SK-N-SH treated with all-trans-retinoic acid at 6 μM for 48 hours (cell line): ENCODE measurements around the gene CSNK1G3.
"Not testable (repeated sequence)": the region's sequence is repeated elsewhere in the genome, so short reads cannot be mapped to it uniquely, and the experiment has no call there.

Experiments
- ATAC-seq: fragments of 200-7000 bp; cut with Tn5 transposase; 3 replicates; pipeline ENCODE4 v1.9.1; 2020; ENCODE audit warnings: mild to moderate bottlenecking, moderate library complexity
- CREB5 ChIP-seq: fragments of 250-450 bp; sonication (Bioruptor Pico); IDR thresholded peaks from 2 replicates; pipeline ENCODE4 v1.5.1; 2020; ENCODE audit warnings: low read depth, mild to moderate bottlenecking, moderate library complexity
- CSDC2 ChIP-seq: fragments of 250-450 bp; sonication (Bioruptor Pico); IDR thresholded peaks from 2 replicates; pipeline ENCODE4 v1.5.0; 2020; ENCODE audit warnings: mild to moderate bottlenecking, moderate library complexity
- CSRNP3 ChIP-seq: fragments of 250-450 bp; sonication (Bioruptor Pico); IDR thresholded peaks from 2 replicates; pipeline ENCODE4 v1.5.1; 2021; ENCODE audit warnings: mild to moderate bottlenecking, moderate library complexity
- ESRRG ChIP-seq: fragments of 250-450 bp; sonication (Bioruptor Pico); IDR thresholded peaks from 2 replicates; pipeline ENCODE4 v1.6.1; 2021; ENCODE audit warnings: mild to moderate bottlenecking
- GLIS3 ChIP-seq: fragments of 250-450 bp; sonication (Bioruptor Pico); IDR thresholded peaks from 2 replicates; pipeline ENCODE4 v1.5.0; 2020; ENCODE audit warnings: mild to moderate bottlenecking, moderate library complexity
- ISL1 ChIP-seq: fragments of 250-450 bp; sonication (Bioruptor Pico); IDR thresholded peaks from 2 replicates; pipeline ENCODE4 v2.1.2; 2022; ENCODE audit warnings: mild to moderate bottlenecking, moderate library complexity
- OSR1 ChIP-seq: fragments of 250-450 bp; sonication (Bioruptor Pico); IDR thresholded peaks from 2 replicates; pipeline ENCODE4 v1.8.0; 2022; ENCODE audit warnings: moderate library complexity, mild to moderate bottlenecking, inconsistent platforms
- PATZ1 ChIP-seq: fragments of 250-450 bp; sonication (Bioruptor Pico); IDR thresholded peaks from 2 replicates; pipeline ENCODE4 v1.8.0; 2020; ENCODE audit warnings: mild to moderate bottlenecking, moderate library complexity, borderline replicate concordance
- POU6F1 ChIP-seq: fragments of 250-450 bp; sonication (Bioruptor Pico); IDR thresholded peaks from 2 replicates; pipeline ENCODE4 v1.8.0; 2021; ENCODE audit warnings: low read depth, mild to moderate bottlenecking, moderate library complexity, borderline replicate concordance
- SNAI2 ChIP-seq: fragments of 250-450 bp; sonication (Bioruptor Pico); IDR thresholded peaks from 2 replicates; pipeline ENCODE4 v1.5.0; 2020; ENCODE audit warnings: mild to moderate bottlenecking, moderate library complexity
- TOX ChIP-seq: fragments of 250-450 bp; sonication (Bioruptor Pico); IDR thresholded peaks from 2 replicates; pipeline ENCODE4 v1.8.0; 2021; ENCODE audit warnings: mild to moderate bottlenecking, moderate library complexity, borderline replicate concordance
- TSHZ2 ChIP-seq: fragments of 250-450 bp; sonication (Bioruptor Pico); IDR thresholded peaks from 2 replicates; pipeline ENCODE4 v1.5.0; 2020; ENCODE audit warnings: mild to moderate bottlenecking, moderate library complexity
- ZC3H10 ChIP-seq: fragments of 250-450 bp; sonication (Bioruptor Pico); IDR thresholded peaks from 2 replicates; pipeline ENCODE4 v1.5.1; 2021; ENCODE audit warnings: mild to moderate bottlenecking, moderate library complexity
- ZFP3 ChIP-seq: fragments of 250-450 bp; sonication (Bioruptor Pico); IDR thresholded peaks from 2 replicates; pipeline ENCODE4 v1.5.0; 2020; ENCODE audit warnings: mild to moderate bottlenecking, moderate library complexity
- ZFP30 ChIP-seq: fragments of 450-650 bp; formaldehyde crosslinking; IDR thresholded peaks from 2 replicates; pipeline ENCODE4 v1.5.0; 2022; ENCODE audit warnings: mild to moderate bottlenecking, moderate library complexity
- ZNF70 ChIP-seq: fragments of 450-650 bp; formaldehyde crosslinking; IDR thresholded peaks from 2 replicates; pipeline ENCODE4 v1.5.0; 2020; ENCODE audit warnings: mild to moderate bottlenecking, moderate library complexity

Gene CSNK1G3

GRCh38 chr5:123511648-123512605 is at the start of gene CSNK1G3:
Gene CSNK1G3 (plus strand): TSS chr5:123512177. CDS start chr5:123545664, 33,487 bp downstream.
- peak; percentile 98 for ATAC-seq

GRCh38 chr5:123466839-123467238 is 45.1 kb upstream of the CSNK1G3 start:
- not testable (repeated sequence) for ATAC-seq

More at GRCh38 chr5:123511648-123512605, at the start of gene CSNK1G3:
- peak; percentile 3; the same call in 1 of the 2 replicates for TF ChIP-seq TSHZ2 (CRISPR knock-in tag)
- TF ChIP-seq ZC3H10 (CRISPR knock-in tag), result no peak
- TF ChIP-seq, all 23 proteins: peak for 1

- no peak for ATAC-seq
- no peak for TF ChIP-seq ESRRG
- TF ChIP-seq GLIS3 (CRISPR knock-in tag), result no peak
- no peak for TF ChIP-seq ZC3H10 (CRISPR knock-in tag)
- no peak for TF ChIP-seq ZFP30 (CRISPR knock-in tag)
- no peak for TF ChIP-seq ISL1
- no peak for TF ChIP-seq OSR1 (CRISPR knock-in tag)
- no peak for TF ChIP-seq SNAI2 (CRISPR knock-in tag)
- TF ChIP-seq CSRNP3 (CRISPR knock-in tag), result no peak
- no peak for TF ChIP-seq CREB5 (CRISPR knock-in tag)
- no peak for TF ChIP-seq ZNF70 (CRISPR knock-in tag)
- no peak for TF ChIP-seq POU6F1 (CRISPR knock-in tag)
- TF ChIP-seq TOX (CRISPR knock-in tag), result no peak
- TF ChIP-seq PATZ1, result no peak
- TF ChIP-seq ZFP3 (CRISPR knock-in tag), result no peak
- TF ChIP-seq, all 23 proteins: peak for 0
Observed at GRCh38 chr5:123471385-123471784, 40.6 kb upstream of the CSNK1G3 start.

- ATAC-seq, result no peak
- TF ChIP-seq CSDC2 (CRISPR knock-in tag), result no peak
- TF ChIP-seq ZC3H10 (CRISPR knock-in tag), result no peak
- TF ChIP-seq, all 23 proteins: peak for 0
Observed at GRCh38 chr5:123472150-123472924, 39.6 kb upstream of the CSNK1G3 start.
